Posterior vena cava (tissue), 2 donors: ENCODE data around the gene CERK. TPM values are rescaled to one million over a fixed set of nuclear protein-coding genes. Genes with fewer than 3 reads are reported as not detected.
"Not testable (repeated sequence)": the region's sequence is repeated elsewhere in the genome, so short reads cannot be mapped to it uniquely, and the experiment has no call there.

Experiments
- DNase-seq: peaks from one replicate; pipeline ENCODE4 v3.0.0-alpha.2; 2020; ENCODE audit warnings: low spot score
- intact Hi-C, 2 donors: fragments of 100-400 bp; cut with DNase I; formaldehyde crosslinking; loops; one replicate each; pipeline versions ENCODE4 v1.14.1 to v1.14.2; 2022 to 2023
- total RNA-seq, 2 donors: library from RNA; stranded (reverse); fragmentation: NEBNext Ultra II Directional; extraction: Animal tissue kit (Norgen Biotek cat#: 25700); gene quantifications; one replicate each; pipeline ENCODE4 v1.2.1, GENCODE V29; 2021
- donor health status: DM: yes; HTN: yes; CAD: no.
- donor health status: DM: yes; HTN: yes; CAD: no.

CERK gene
- total RNA-seq, 2 donors from 2014 or later = 25.4 to 36.4 TPM

DNA sequence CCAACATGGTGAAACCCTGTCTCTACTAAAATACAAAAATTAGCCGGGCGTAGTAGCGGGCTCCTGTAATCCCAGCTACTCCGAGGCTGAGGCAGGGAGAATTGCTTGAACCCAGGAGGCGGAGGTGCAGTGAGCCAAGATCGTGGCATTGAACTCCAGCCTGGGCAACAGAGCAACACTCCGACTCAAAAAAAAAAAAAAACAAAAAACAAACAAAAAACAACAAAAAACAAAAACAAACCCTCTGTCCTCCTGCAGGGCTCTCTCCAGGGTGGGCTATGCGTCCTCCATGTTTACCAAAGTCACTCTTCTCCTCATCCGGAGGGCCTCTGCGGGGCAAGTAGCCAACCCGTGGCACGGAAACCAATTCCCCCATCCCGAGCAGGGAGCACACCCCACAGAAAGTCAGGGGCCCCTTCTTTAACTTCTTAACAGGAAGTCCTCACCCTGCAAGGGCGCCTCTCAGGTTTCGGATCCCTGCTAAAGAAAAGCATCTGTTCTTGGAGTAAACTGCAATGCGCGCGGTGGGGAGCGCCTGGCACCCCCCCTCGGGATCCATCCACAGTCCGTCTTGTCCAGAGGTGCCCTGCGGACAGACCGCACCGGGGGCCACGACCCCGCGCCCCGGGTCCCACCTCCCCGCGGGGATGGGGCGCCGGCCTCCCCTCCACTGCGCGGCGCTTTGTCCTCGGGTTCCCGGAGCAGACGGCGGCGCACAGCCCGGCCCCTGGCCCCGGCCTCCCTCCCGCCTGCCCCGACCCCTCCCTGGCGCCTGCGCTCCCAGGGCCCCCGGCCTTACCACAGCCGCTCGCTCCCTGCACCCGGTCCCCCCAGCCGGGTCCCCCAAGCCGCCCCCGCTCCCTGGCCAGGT lies 712 bp downstream of the CERK start:
- DNase-seq = no peak
- intact Hi-C loops = no loop called here

DNA sequence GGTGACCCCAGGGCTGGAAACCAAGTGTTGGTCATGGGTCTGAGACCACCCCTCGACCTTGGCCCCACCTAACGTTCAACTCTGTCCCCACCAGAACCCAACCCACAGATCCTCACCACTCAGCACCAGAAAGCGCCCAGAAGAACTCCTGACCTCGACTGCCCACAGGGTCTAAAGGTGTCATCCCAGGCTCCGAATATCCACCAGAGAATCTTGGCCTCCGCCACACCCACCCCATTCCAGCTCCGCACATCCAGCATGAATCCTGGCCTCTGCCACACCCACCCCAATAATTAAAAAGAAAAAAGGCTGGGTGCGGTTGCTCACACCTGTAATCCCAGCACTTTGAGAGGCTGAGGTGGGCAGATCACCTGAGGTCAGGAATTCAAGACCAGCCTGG lies 1.3 kb downstream of the CERK start:
- no peak for DNase-seq
- intact Hi-C loops = no loop called here

DNA sequence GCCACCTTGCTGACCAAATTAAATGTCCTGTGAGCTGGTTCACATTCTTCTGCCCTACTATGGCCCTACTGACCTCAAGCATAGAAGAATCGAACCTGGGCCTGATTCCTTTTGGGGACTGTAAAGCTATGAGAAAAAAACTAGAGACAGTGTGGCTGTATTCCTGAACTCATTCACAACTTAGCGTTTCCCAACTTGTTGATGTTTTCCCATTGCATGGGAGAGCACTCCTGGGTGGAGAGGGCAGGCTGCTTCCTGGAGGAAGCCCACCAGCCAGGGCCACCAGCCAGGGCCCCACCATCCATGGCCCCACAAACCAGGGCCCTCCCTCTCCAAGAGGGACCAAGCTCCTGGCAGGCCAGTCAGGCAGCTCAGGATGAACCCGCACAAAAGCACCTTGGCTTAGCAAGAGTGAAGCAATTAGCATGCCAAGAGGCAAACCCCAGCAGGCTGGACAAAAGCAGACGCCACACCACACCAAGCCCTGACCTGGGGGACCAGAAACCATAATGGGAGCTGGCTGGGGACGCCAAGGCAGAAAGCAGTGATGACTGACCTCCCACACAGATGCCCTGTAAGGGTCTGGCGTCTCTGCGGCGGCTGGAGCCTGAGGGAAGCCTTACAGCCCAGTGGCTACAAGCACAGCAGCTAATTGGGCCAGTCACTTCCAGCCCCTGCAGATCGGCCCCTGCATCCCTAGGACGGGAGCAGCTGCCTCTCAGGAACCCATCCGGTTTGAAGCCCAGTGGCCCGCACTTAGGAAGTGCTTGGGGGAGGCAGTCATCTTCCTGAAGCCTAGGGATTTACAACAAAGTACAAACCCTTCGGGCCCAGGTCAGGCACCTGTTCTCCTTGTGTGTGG lies 2.1 kb downstream of the CERK start:
- intact Hi-C loops = no loop called here
- no peak for DNase-seq

DNA sequence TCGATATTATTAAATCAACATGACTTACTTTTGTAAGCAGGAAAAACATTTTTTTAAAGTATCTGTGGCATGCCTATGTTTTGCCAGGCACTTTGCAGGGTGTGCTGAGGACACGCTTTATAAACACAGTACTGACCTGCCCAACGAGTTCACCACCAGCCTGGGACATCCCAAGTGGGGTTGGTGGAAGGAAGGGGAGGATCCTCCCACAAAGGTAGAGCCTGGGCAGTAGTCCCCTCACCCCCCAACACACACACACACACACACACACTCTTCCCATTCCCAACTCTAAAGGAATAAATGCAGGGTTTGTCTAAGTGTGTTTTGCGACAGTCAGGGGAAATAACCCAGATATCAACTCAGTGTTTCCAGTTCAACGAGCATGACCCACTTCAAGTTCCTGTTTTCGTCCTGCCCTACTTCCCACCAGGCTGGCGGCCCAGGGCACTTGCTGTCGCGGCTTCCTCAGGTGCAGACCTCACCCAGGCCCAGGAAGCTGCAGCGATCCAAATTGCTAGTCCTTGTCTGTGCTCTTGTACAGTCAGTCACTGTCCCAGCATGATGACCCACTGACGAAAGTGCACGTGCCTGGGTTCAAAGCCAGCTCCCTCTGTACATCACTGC lies 3.1 kb downstream of the CERK start:
- intact Hi-C loops = no loop called here
- peak; percentile 88 for DNase-seq

DNA sequence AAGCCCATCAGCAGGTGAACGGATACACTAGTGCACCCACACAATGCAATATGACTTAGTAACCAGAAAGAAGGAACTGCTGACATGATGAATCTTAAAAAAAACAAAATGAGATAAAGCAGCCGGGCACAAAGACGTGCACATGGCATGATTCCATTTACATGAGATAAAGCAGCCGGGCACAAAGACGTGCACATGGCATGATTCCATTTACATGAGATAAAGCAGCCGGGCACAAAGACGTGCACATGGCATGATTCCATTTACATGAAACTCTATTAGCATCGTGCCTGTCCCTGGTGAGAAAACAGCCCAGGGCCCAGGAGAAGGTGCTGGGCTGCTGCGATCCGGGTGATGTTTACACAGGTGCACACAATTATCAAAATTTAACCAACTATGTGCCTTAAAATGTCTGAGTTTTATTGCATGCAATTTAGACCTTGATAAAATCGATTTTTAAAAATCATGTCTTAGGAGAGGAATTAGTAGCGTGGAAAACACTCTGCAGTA lies 3.8 kb downstream of the CERK start:
- DNase-seq, intact Hi-C loops: not testable (repeated sequence)

DNA sequence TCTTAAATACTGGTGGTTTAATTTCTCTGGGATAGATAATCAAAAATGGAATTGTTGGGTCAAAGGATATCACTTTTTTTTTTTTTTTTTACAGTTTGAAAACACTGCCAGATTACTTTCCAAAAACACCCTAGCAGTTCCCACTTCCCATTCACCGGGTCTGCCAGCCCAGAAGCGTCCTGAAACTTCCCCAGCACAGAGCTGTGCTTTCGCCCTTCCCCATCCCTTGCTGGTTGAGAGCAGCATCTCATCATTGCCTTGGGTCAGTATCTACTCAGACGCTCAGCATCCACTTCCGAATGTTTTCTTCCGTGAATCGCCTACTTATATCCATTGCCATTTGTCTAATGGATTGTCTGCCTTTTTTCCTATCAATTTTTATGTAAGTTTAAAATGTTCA lies 5.5 kb downstream of the CERK start:
- no peak for DNase-seq
- intact Hi-C loops = no loop called here

DNA sequence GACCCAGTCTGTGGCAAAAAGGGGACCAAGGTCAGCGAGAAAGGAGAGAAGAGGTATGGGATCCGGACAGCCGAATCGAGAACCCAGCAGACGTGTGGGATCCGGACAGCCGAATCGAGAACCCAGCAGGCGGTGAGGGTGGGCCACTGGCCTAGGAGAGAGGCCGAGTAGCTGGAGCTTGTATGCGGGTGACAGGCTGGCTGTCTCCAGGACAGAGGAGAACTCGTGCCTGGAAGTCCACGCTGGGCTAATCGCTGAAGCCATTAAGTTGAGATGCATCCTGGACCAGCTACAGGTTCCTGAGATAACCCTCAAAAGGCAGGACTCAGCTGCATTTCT lies 6.0 kb downstream of the CERK start:
- intact Hi-C loops = no loop called here
- no peak for DNase-seq

DNA sequence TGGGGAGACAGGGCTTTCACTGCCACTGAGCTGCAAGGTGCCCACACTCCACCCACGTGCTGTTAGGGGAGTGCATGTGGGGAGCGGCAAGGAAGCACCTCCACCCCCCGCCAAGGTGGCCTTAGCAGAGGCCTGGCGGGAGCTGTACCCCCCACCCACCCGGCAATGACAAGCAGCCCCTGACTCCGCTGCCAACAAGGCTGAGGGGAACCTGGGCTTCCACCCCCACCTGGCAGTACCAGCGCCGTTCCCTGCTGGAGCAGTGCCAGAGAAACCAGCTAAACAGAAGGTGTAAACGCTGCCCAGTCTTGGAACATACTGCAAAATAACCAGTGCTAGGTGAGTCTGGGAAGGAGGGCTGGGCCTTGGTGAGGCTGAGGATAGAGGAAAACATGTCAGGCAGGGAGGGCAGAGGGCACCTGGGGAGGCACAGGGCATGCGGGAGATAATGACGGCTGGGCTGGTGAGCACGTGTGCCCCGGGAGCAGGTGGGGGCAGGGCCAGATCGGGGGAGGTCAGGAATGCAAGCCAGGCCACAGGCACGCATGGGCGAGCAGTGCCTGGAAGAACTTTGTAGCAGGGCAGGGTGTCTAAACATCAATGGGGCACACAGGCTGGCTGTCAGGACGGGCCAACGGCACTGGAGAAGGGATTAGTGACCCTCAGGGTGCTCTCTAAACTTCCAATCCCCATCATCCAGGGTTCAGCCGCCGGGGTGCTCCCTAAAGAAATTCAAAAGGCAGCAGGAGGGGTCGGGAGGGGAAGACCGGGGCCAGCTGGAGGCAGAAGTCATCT lies 6.6 kb downstream of the CERK start:
- intact Hi-C loops = no loop called here
- no peak for DNase-seq

DNA sequence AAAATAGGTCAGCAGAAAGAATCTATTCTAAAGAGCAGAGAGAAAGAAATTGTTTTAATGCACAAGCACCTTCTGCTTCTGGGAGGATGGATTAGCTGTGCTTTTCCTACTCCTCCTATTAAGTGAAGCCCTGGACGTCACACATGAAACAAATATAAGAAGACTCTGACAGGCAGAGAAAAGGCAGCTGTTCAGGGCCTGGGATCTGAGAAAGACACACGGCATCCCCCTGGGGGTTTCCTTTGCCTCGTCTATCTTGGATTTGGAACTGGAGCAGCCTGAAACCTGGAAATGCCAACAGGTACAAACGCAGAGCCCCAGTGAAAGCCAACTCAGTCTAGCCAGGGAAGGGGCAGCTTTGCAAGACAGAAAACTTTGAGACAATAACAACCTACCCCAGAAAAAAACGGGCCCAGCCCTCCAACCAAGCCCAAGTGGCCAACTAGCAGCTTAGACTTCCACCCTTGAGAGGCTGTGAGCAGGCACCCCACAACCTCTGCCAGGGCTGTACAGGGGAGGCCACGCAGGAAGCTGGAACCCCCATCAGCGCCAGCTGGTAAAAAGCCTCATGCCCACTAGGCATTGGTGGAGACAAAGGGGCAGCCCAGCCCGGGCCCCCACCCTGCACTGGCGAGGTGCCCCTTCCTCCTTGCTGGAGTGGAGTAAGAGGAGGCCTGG lies 7.3 kb downstream of the CERK start:
- intact Hi-C loops = no loop called here
- DNase-seq = no peak

DNA sequence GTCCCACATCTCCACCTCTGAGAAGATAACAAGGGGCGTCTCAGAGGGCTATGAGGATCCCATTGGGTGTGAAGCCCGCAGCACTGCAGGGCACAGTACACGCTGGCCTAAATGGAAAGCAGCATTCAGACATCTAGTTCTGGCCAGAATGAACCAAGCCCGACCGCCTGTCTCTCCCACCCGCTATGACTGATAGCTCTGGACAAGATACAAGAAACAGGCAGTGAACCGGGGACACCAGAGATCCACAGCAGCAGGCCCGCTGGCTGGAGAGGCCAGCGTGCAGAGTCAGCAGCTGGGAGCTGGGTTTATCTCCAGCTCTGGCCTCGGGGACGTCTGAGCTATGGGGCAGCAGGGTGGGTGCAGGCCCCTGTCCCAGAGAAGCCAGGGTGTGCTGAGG lies 9.6 kb downstream of the CERK start:
- intact Hi-C loops = no loop called here
- no peak for DNase-seq

DNA sequence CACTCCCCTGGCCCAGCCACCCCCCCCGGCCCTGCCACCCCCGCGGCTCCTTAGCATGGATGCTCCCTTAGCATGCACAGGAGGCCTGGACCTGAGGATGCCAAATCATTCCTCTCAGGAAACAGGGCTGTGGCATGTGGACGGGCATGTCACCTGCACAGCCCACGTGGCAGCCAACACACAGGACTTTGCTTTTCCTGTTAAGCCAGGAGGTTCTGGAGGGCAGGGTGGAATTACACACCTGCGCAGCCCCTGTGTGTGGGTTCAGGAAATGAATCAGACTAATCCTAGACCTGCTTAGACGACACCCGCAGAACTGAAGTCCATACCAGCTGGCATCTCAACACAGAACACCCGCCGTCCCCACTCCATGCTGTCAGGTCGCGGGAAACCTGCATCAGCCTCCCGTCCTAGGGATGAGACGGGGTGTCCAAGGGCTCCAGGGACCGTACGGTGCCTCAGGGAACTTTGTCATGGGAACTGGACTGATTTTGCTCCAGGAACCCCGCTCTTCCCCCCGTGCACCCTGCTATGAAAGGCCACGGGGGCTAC lies 10.2 kb downstream of the CERK start:
- intact Hi-C loops = no loop called here
- DNase-seq = no peak

DNA sequence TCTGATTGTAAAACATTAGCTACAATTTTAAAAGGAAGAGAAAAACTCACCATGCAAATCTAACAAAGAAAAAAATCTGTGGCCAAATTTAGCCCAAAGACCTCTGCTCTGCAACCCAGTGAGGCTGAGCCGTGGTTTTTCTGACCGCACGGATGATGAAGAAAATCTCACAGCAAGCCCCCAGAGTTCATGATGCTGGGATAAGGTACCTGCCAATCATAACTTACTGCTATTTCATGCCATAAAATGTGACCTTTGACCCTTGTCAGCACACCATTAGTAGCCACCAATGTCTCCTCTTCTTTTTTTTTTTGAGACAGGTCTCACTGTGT lies 11.1 kb downstream of the CERK start:
- intact Hi-C loops = no loop called here
- DNase-seq = no peak

DNA sequence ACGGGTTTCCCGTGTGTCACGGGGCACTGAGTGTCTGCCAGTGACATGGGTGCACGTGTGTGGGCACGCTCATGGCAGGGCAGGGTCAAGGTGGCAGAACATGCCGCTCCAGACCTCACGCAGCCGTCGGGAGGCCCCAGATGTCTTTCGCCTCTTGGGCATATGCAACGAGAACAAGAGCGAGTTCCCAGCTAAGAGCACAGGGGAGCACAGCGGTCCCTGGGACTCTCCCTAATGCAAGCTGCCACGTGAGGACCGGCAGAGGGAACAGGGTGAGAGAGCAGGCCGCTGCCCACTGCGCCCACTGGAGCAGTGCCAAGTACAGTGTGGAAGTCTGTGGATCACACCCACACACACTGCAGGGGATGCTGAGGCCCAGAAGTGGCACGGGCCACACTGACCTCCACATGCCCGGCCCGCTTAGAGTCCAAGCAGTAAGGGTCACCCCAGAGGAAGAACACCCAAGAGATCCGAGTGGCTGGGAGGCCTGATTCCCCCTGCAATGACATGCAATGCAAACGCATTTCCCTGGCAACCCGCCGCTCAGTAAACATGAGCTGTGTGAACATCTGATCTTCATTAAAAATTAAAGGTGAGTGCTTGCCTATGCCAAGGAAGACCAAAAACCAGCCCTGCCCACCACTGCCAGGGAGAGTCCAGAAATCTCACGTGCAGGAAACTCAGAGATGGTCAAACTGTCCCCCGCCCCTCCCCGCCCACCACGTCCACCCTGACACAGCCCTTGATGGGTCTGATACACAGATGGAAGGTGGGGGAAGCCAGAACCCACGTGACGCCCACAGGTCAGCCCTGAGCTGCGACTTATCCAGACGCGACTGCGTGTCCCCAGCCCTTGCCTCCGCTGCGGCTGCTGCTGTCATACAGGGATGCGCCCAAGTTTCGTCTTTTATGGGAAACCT lies 11.7 kb downstream of the CERK start:
- DNase-seq = no peak
- intact Hi-C loops = no loop called here

DNA sequence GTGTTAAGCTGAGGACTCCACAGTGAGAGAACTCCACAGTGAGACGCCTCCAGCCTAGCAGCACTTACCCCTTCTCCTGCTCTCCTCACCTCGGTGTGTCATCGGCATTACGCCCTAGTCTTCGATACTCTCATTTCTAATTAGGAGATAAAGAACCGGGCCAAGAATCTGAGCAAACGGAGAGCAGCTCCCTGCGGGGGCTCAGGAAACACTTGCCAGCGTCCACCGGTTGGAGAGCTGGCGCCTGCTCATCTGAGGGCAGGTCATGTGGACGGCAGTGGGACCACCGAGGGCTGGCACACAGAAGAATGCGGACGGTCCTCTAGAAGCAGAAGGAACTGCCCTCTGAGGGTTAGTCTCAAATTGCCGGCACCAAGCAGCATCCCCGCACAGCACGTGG lies 13.0 kb downstream of the CERK start:
- no peak for DNase-seq
- intact Hi-C loops = no loop called here

DNA sequence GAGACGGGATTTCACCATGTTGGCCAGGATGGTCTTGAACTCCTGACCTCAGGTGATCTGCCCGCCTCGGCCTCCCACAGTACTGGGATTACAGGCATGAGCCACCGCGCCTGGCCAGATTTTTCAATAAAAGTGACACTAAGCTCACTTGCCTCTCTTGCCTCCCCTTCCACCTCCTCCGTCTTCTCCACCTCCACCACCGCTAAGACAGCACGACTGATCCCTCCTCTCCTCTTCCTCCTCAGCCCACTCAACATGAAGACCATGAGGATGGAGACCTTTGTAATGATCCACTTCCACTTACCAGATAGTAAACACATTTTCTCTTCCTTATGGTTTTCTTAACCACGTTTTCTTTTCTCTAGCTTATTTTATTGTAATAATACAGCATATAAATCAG lies 14.2 kb downstream of the CERK start:
- intact Hi-C loops = loop anchor here in 1 of 2 donors (1.0 kb wide), 1 partner anchor 39 kb away; no protein-coding TSS in a partner anchor
- DNase-seq = no peak

DNA sequence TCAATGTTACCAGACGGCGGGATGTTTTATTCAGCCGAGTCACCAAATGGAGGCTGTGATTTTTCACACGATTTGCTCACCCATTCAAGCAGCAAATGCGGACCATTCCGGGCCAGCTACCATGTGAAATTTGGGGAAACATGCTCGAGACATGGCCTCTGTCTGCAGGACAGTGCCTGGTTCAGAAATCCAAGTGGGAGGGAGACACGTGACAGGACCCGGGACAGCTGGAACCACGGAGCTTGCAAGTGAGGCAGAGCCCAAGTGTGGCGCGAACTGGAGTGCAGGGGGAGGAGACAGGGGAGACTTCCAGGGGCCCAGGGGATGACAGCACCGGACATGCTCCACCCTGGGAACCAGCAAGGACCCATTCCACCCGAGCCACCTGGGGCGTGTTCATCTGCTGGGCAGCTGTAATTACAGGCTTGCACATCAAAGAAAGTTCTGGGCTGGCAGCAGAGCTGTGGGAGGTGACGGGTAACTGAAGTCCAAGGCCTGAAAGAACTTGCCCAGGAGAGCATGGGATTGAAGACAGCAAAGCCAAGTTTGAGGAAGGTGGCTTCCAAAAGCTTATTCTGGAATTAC lies 16.5 kb downstream of the CERK start:
- no peak for DNase-seq
- intact Hi-C loops = no loop called here

DNA sequence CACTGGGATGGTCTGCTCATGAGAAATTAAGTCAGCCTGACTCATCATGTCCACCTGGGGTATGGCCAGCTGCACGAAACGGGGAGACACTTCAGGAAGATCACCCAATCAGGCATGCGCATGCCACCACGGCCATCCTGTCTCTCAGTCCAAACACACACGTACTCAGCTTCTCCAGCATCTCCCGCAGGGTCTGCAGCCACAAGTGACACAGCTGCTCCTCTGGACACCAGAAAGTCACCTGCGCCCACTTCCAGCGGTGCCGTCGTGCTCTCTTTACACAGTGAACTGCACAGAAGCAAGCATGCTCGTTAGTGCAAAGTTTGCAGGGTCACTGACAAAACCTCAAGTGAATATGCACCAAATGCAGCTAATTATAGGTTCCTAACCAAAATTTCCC lies 18.1 kb downstream of the CERK start:
- DNase-seq = no peak
- intact Hi-C loops = no loop called here
